Activated T-cell treated with anti-CD3 and anti-CD28 coated beads for 24 hours (primary cell): Measurements from ENCODE around the gene TGFBR3.
A peak's percentile ranks its signal among the peaks of the same experiment; 100 is the strongest.

Experiments used
- DNase-seq: peaks from one replicate; pipeline ENCODE4 v3.0.0-alpha.2; 2020; ENCODE audit warnings: low read depth

Gene TGFBR3

DNA sequence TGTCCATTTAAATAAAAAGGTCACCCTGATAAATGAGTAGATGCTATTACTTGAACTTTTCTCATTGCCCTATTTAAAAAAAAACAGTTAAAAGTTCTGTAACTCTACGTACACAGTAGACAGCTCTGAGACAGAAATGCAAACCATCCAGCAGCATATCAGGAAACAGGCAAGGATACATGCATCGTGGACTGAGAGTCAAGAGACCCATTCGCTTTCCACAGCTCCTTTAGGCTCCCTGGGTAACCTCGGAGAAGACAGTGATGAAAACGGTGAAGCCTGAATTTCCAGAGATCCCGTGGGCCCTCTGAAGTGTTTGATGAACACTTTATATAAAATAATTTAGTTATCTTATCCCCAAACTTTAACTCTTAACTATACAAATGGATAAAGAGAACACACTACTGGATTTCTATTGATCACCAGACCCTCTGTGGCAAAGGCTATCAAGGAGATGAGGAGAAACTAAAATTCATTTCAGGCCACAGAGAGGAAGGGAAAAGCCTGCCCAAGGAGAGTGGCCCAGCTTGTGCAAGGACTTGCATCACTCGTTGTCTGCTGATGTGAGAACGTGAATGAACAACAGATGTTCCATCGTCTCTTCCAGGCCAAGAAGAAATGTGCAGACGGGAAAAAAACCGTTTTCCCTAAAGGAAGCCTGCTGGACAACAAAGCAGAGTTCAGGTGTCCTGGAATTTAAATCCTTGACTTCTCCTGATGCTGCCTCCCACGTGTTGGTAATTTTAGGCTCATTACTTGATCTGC, 131.0 kb downstream of the TGFBR3 start:
- no peak for DNase-seq

DNA sequence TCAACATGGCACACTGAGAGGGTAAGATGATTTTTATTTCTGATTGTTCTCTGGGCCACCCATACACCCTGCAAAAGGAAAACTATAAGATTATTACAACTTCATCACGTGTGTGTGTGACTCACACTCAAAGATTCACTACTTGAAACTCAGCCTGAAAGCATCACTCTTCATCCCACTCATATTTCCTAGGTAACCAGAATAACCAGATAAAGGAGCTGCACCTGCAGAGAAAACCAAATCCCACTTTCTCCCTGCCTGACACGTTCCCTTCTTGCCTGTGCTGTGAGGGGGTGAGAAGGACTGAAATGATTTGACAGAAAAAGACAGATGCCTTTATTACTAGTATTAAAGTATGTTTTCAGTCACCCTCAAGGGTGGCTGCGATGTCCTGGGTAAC, 131.6 kb downstream of the TGFBR3 start:
- peak; percentile 53 for DNase-seq

DNA sequence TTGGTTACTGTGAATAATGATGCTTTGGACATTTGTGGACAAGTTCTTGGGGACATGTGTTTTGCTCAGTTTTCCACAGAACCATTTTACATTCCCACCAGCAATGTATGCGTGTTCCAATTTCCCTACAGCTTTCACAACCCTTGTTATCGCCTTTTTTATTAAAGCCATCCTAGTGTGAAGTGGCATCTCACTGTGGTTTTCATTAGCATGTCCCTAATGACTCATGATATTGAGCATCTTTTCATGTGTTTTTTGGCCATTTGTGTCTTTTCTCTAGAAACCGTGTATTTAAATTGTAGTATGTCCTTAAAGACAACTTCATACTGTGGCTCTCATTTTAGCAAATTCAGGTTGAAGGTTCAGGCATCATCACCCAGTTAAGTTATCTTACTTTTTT, 132.1 kb downstream of the TGFBR3 start:
- no peak for DNase-seq

DNA sequence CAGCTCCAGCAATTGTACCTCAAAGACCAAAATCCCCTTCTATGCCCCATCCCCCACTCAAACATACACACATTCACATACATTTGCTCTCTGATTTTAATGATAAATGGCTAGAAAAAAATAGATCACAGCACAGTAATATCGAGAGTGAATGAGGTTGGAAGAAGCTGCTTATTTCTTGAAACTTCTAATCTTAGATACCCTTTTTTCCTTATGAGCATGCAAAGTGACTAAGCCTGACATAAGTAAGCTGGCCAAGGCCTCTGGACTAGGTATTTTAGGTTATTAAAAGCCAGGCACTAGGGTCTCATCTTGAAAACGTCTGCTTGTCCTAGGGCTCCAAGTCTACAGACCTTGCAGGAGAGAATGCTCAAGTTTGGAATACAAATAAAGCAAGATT, 133.6 kb downstream of the TGFBR3 start:
- DNase-seq = no peak

DNA sequence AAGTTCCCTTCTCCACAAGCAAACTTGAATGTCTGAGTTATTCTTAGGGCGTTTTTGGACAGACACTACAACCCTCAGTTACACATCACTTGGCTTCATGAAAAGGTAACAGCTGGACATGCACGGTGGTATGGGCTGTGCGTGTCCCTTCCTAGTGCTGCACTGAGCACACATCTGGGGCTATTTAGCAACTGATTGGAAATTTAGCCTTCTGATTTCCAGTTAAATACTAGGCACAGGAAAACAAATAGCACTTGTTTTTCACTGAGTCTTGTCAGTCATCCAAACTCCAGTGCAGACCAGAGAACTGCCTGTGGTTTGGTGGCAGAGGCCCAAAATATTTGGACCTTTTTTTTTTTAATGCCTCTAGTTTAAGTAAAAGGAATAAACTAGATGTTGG, 134.7 kb downstream of the TGFBR3 start:
- no peak for DNase-seq

DNA sequence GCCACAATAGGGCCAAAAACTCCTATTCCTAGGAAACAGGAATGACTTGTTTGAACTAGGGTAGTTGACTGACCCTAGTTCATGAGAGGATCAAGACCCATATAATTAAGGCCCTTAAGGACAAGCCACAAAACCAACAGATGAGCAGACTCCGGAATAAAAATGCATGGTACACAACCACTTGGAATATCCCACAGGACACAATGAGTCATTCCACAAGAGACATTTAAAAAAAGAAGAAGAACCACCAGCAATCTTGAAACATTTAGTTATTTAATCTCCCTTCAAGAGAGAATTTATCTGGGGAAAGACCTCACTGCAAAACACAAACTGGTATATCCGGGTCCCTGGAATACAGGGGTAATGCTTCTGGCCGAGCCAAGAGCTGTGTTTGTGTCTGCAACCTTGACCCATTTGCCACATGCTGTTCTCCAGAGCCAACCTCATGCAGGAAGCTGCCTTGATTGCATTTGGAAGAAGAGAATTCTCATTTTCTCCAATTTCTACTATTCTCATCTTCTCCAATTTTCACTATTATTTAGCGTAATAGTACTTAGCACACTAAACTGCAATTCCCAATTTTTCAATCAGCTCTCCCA, 135.5 kb downstream of the TGFBR3 start:
- DNase-seq = no peak

DNA sequence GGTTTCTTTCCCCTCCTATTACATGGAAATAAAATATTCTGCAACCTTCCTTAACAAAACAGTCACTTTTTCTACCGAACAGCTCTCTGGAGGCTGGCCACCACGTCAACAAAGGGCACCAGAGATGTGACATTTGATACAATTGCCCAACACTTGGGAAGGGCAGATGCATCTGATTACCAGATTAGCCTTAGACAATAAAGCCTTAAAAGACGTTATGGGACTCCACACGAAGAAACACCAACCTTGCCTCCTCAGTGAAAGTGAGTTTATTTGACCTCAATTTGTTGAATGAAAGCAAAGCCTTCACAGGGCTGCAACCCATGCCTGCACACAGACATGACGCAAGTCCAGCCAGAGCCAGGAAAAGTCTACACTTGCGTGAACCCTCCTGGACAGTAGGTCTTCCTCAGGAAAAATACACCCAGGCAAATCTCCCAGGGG, 136.1 kb downstream of the TGFBR3 start:
- no peak for DNase-seq

DNA sequence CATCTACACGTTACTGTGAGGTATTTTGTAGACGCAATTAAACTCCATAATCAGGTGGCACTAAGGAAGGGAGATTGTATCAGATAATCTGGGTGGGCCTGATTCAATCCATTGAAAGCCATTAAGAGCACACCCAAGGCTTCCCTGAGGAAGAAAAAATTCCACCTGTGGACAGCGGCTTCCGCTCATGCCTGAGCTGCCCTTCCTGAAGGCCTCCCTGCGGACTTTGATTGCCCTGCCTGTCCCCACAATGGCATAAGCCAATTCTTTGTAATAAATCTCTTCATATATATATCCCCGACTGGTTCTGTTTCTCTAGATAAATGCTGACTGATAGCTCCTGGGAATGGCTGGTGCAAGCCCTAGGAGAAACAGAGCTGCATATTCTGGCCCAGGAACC, 138.3 kb downstream of the TGFBR3 start:
- DNase-seq = no peak

DNA sequence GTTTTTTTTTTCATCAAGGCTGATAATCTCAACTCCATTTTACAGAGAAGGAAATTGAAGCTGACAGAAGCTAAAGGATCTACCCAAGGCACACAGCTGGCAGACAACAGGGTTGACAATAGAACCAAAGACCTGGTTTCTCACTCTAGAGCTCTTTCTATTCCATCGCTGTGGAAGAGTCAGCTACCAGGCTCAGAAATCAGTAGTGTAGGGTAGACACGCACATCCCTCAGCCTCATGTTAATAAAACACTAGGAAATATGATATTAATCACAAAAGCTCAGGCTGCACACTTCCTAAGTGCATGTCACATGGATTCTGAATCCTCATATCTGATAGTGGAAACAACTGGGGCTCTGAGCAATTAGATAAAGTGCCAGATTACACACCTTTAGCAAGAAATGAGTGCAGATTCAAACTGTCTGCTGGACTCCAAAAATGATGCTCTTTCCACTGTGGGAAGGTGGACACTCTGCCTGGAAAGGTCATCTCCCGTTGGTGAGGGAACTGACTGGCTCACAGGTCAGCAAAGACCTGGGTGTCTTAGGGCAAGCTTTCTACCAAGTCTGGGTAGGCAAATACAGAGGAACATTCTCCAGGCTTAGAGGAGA, 139.1 kb downstream of the TGFBR3 start:
- DNase-seq = no peak

DNA sequence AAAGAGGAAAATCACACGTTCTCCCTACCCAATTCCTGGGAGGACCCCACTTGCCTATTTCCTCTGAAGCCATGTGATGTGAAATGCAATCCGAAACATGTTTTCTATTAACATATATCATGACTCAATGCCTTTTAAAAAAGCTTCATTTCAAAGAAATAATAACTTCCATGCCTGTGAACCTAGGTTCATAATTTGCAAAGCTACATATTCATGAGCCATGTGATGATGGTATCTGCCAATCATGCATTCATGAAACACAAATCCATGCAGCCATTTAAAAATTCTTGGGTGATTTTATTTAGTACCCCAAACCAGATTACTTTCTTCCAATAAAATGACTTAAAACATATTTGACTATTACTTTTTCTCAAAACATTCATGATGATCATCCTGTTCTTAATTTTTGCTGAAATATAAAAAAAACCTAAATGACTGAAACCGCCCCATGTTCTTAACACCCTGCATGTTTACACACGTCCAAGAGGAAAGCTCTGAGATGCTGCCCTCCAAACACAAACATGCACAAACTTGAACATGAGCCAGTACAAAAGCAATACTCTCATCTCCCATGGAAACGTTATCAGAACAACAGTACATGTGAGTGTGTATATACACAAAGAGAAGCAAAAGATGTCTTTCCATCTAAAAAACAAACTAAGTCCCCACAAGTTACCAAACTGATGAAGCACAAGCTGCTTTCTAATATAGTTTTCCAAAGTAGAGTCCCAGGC, 140.1 kb downstream of the TGFBR3 start:
- DNase-seq = no peak

DNA sequence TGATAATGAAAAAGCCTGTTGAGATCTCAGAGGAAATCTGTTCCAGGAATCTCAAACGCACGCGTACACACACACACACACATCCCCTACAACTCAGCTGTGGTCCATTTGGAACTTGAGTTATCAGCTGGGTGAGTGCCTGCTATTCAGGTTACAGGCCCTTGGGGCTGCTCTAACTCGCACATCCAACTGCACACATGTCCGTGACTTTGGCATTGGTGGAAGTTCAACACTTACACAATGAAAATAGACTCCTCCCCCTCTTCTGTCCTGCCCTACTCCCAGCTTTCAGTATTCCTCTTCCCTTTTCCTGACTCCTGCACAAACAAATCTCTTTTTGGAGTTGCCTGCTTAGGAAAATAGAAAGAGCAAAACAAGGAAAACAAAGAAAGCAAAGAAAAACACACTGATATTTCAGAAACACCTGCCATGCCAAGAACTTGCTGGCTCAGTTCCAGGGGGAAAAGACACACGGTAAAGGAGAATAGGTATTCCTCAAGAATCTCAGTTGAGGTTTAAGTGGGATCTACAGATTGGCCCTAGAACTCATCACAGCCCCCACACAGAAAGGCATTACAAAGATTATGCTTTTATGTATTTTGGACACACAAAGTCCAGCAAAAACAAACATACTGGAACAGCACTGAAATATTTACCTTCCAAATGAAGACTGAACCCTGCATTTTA, 140.9 kb downstream of the TGFBR3 start:
- no peak for DNase-seq

DNA sequence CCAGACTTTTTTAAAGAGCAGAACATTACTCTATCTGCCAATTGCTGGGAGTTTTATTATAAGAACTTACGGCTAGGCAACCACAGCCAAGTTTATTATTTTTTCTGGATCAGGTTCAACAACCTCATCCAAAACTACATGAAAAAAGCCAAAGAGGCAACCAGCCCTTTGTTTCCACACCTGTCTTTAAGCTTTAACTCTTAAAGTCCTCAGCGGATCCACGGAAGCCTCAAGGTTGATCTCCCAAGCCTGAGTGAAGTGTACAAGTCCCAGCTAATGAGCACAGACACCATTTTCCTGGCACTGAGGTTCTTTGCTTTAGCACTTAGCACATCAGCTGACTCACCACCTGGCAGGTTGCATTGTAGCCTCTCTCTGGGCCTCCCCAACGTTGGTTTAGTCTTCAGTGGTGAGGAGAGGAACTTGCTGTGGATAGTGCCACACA, 143.1 kb downstream of the TGFBR3 start:
- no peak for DNase-seq

DNA sequence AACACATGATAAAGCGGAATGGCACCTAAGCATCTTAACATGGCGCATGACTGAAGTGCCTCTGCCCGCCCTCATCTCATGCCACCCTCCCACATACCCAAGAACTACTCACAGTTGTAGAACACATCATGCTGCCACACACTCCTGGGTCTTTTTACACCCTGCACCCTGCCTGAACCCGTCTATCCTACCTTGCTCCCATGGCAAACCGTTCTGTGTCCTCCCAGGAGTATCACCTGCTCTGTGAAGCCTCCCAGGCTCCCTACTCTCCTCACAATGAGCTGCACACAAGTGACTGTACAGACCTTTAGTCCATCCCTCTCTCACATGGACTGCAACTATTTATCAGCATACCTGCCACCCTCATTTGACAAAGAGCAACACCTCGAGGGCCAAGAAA, 144.0 kb downstream of the TGFBR3 start:
- no peak for DNase-seq

DNA sequence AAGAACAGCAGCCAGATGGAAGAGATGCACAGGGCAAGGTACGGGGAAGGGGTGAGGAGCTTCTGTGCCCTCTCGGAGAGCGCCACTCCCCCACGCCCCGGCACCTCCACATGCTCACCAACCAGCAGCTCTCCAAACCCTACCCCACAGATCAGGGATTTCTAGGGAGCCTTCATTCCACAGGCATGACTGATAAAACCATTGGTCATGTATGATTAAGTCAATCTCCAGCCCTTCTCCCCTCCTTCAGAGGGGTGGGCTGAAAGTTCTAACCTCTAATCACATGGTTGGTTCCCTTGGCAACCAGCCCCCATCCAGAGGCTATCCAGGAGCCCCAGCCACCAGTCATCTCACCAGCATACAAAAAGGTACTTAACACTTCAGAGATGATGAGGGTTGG, 144.7 kb downstream of the TGFBR3 start:
- no peak for DNase-seq

DNA sequence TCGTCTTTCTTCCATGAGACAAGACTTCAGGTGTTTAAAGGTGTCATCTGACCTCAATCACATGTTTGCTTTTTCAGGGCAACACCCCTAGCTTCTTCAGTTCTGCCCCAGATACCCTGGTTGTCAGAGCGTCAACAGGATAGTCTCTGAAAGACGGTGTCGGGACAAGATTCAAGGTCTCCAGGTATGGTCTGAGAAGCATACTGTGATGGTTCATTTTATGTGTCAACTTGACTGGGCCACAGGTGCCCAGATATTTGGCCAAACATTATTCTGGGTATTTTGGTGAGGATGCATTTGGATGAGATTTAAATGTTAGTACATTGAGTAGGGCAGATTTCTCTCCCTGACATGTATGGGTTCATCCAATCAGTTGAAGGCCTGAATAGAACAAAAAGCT, 148.3 kb downstream of the TGFBR3 start:
- no peak for DNase-seq

DNA sequence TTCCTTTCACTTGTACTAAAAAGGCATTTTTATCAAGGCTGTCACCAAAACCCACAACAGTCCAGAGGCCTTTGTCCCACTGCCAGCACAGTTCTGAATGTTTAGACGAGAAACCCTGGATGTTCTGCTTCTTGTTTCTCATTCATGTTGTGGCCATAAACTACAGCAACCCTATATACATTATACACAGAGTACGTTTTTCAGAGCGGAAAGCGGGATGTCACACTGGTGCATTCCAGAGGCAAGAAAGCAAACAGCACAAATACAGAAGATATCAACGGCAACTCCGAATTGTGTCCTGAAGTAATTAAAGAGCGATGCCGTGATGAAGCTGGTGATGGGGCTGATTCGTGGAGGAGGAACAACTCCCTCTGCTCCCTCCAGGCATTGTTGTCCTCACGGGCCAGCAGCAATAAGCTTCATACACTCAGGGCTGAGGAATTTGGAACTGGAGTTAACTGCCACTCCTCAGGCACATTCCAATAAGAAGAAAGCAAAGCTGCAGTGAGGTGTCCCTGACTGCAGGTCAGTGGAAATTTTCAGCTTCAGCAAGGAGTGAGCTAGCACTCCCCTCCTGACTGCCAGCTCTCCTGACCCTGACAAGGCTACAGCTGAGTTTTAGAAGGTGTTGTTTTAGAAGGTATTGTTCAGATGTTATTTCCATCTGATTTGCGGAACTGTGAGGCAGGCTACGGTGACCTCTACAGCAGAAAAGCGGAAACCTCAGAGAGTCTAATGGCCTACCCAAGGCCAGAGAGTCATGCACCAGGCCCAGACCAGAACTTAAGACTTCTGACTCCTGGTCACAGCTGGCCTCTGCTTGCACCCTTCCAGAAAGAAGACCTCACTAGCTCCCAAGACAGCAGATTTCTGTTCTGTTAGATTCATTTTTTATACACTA, 149.0 kb downstream of the TGFBR3 start:
- DNase-seq = no peak

DNA sequence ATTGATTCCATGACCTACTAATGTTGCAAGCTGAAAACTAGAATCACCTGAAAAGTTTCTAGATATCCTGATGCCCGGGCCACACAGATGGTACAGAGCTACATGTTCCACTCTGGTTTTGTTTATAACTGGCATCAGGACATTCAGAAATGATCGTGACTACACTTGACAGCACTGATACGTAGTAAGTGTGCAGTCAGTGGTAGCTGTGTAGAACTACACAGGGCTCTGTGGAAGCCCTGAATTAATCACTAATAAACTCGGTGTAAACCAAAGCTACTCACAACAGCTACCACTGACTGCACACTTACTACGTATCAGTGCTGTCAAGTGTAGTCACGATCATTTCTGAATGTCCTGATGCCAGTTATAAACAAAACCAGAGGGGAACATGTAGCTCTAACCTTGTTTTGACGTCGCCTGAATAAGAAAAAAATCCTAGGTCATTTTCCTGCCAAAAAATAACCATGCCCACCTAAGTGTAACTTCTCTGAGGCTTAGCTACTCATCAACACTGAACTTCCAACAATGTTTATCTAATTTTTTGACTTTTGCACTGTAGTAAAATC, 149.7 kb downstream of the TGFBR3 start:
- no peak for DNase-seq

DNA sequence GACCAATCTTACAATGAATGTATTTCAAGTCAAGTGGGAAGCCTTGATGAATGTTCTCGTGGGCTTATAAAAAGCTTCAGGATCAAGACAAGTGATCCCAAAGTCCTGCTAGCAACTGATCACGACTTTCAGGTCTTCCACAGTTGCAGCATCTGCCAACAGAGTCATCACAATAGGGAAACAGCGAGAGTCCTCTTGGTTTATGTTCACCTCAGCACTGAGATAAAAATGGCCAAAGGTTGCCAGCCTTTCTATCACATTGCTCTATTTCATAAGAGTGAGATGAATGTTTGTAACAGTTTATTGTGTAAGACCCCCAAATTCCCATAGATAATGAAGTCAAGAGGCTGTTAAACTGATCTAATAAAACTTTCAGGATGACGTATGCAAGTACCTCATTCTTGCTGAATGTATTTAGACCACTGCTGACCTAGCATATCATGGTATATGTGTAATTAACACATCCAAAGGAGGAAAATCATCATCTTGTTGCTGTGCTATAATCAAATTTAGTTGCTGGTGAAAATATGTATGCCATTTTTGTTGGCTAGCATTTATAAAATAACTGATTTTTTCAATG, 150.6 kb downstream of the TGFBR3 start:
- DNase-seq = no peak

DNA sequence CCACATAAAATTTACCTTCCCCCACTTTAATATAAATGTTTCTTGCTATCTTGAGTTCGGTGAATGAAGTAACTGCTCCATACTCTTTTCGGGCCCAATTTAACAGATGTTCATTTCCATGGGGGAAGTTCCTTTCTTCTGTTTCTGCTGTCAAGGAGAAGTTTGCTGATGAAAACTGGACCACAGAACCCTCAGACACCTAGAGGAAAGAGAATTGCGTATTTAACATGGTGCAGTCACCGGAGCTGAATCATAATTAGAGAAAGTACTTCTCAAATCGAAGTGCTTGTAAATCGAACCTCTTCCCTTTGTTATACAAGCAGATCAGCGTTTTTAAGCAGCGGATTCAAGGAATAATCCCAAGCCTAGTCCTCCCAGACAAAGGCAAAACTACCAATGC, 151.2 kb downstream of the TGFBR3 start:
- DNase-seq = no peak

DNA sequence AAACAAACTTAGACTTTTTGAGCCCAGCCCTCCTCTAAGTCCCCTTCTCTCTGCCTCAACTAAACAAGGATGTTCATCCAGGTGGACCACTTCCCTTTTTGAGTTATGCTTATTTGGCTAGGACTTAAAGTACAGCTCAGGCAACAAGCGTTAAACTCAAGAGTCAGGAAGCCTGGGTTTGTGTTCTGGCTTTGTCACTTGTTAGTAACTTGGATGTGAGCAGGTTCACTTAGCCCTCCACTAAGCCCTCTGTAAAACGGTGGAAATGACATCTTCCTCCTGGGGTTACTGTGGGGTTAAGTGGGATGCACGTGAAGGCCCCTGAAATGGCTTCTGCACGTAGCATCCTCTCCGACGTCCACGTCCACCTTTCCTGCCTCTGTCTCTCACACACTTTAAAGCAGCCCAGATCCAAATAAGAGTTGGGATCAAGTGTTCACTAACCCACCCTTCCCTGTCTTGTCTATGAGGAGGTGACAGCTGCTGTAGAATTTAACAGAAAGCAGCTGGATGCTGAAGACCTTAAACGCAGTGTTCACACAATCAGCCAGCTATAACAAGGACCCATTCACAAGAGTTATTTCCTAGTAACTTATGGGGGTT, 152.7 kb downstream of the TGFBR3 start:
- no peak for DNase-seq
